ENCODE measurements around the gene NTM.

NTM gene

DNA sequence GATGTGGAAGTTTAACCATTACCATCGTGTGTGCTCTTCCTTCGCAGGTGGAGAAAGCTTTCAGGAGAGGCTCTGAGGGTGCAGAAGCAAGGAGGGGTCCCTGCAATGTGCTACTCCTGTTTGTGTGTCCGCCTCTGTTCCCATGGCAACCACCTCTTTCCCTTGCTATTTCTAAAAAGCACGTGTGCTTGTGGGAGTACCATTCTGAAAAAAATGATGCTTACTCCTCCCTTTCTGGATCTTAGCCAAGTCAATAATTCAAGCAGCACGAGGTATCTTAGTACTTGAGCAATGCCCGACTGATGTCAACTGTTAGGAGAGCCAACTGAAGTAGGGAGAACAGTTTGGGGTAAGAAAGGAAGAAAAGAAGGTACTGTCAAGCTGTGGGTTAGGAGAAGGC is 628.7 kb downstream of the NTM start:
- DNase-seq (ENCODE audit: low read depth in 2 of 2), result no peak

- no peak for DNase-seq (ENCODE audit: low read depth in 2 of 2)
Measured at GRCh38 chr11:131999955-132000354, 629.5 kb downstream of the NTM start.

DNA sequence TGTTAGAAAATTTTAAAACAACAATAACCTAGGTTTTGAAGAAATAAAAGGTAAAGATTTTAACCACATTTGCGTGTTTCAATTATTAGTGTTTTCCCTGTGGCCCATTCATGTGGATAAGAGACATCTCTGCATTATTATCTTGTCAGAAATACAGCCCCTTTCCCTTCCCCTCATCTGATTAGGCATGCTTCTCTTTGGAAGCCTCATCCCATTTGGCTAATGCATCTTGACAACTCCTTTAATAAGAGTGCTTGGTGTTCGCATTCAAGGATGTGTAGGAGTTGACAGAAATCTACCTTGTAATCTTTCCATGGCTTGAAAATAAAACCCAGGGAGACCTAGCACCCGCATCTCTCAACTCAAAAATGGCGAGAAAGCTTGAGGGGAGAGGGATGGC is 635.5 kb downstream of the NTM start:
- DNase-seq (ENCODE audit: low read depth in 2 of 2), result no peak

DNA sequence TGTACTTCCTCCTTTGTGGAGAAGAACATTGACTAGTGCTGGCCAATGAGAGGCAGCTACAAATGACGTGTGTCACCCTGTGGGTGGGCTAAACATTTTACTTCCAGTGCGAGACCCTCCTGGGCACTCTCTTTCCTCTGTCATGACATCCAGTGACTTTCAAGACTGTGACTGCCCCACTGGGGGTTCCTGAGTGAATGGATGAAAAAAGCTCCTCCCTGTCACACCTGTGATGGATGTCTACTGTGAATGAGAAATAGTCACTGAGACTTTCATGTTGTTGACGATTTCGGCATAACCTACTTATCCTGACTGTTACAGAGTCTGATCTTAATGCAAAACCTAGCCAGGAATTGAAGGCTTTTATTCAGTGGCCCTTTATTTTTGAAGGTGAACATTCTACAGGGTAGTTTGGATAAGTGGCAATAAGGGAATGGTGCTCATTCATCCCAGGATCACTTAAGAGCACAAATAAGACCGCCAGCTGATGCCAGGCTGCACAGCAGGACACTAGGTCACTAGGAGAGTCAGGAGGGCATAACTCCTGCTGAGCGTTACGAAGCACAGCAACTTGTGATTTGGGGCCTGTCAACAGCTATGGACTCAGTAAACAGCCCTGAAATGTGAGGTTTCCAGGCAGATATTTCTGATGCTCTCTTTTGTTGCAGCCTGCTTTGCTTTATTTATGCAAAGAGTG is 636.6 kb downstream of the NTM start:
- DNase-seq (ENCODE audit: low read depth in 2 of 2), result no peak

DNA sequence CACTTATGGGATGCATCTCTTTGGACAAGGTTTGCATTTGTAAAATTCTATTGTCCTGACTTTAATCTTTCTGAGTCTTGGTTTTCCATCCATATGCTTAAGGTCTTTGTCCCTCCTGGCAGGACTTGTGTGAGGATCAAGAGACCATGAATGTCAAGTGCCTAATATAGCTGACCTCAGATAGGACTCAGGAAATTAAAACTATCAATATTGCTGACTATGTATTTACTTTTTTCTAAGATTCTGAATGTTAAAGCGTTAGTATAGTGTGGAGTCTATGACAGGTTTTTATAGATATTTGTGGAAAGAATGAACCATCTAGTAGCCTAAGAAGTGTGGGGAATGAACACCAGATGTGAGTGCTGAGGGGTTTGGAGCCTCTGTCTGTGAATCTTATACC is 637.8 kb downstream of the NTM start:
- DNase-seq (ENCODE audit: low read depth in 2 of 2), result no peak

- DNase-seq (ENCODE audit: low read depth in 2 of 2), result no peak
Measured at GRCh38 chr11:132008872-132009271, 638.5 kb downstream of the NTM start.

DNA sequence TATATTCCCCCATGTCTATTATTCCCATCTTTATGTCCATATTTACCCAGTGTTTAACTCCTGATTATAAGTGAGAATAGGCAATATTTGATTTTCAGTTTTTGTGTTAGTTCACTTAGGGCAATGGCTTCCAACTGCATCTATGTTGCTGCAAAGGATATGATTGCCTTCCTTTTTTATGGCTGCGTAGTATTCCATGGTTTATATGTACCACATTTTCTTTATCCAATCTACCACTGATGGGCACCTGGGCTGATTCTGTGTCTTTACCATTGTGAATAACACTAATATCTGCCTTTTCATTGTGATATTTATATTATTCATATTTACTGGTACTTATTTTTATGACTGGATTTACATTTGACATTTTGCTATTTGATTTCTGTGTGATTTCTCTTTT is 649.6 kb downstream of the NTM start:
- no peak for DNase-seq (ENCODE audit: low read depth in 2 of 2)

- no peak for DNase-seq (ENCODE audit: low read depth in 2 of 2)
Measured at GRCh38 chr11:132022285-132022684, 651.9 kb downstream of the NTM start.

GRCh38 chr11:132022733-132023478 is 652.5 kb downstream of the NTM start:
- DNase-seq (ENCODE audit: low read depth in 2 of 2), result no peak

DNA sequence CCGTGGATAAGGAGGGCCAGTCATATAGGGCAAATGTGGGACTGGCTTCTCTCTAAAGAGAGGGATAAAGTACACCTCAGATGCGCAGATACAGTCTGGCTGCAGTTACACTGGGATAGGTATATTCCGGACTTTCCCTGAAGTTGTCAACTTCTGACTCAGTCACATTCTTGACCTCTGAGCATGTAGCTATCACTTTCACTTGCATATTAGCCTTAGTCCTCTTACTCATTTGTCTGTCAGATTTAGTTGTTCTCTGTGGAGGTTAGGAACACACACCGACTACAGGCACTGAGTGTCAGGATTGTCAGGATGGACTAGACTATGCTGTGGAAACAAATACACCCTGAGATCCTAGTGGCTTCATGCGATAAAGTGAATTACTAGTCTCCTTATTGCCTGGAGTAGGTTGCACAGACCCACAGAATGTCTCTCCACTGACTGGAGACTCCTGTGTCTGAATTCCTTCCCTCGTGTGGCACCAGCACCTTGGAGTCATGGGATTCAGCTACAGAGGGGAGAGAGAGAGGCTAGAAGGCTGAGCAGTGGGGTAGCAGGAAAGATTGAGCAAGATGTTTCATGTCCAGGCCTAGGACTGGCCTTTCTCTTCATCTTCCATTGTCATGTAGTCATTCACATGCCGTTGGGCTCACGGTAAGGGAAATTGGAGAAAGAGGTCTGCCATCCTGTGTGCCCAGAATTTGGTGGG is 654.3 kb downstream of the NTM start:
- DNase-seq (ENCODE audit: low read depth in 2 of 2), result no peak

DNA sequence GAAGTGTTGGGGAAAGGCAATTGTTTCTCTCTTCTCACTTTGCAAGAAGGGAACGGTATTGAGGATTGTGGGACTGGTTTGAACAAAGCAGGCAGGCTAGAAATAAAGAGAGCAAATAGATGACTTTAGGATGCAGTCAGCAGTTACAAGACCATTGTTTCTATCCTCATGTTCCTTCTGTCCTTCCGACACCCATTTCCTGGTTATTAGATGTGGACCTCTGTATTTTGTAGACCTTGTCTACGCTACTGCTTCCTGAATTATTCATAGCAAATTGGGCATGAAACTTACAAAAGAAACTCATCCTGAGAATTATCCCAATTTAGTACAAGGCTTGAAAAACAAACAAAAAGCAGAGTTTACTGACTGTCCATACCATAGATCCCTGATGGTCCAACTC is 656.3 kb downstream of the NTM start:
- no peak for DNase-seq (ENCODE audit: low read depth in 2 of 2)

DNA sequence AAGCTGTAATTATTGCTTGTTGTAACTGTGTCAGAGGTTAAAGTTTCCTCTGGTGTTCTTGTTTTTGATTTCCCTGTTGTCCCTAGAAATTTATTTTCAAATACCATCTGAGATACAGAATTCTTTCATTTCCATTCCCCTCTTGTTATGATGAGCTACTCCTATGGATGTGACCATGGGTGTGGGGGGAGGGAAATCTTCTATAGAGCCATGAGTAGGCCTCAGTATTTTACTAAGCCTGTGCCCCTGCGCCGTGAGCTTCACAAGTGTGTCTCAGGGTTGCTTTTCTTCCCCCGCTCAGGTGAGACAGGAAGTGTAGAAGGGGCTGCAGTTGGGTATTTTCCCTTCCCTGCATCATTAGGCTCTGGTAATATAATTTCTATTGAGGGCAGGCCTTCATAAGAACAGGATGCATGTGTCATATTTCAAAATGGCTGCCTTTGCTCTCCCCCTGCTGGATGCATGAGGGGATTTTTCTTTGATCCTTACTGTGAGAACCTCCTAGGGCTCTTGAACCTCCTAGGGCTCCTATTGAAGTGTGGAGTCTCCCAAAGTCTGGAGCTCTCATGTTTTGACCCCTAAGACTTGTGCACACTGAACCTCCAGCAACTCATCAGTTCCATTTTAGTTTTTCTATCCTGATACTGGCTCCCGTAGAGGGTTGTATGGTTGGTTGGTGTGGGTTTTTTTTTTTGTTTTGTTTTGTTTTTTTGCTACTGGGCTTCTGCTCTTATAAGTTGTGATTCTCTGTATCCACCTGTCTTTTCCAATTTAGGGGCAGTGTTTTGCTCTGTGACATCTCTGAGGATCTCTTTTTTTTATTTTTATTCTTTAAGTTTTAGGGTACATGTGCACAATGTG is 658.2 kb downstream of the NTM start:
- DNase-seq (ENCODE audit: low read depth in 2 of 2), result no peak

DNA sequence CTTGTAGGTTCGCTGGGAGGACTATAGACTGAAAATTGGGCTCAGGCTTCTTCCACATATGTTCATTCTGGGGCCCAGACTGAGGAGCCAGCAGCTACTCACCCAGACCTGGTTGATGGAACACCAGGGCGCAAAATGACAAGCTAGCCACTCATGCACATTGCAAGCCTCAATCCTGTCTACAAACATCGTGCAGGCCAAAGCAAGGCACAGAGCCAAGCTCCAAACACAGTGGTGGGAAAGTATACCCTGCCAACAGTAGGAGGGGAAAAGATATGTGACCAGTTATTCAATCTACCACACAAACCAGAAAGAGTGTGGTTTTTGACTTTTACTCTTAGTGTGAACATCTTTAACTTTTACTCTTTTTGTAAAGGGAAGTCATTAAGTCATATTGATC is 660.5 kb downstream of the NTM start:
- DNase-seq (ENCODE audit: low read depth in 2 of 2), result no peak

DNA sequence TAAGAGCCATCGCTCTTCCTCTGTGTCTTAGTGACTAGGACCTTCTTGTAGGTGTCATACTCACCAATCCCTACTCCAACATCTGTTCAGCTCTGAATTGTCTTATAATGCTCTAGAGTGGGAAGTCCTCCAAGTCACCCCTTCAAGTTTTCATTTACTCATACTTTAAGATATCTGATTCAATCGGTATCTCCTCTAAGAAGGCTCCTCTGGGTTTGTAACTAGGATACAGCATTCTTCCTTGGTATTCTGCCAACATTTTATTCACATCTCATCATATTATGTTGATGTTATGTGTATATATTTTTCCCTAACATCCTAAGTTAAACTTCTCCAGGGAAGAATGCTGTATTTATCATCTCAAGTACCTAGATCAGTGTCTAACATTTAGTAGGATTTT is 662.1 kb downstream of the NTM start:
- no peak for DNase-seq (ENCODE audit: low read depth in 2 of 2)

GRCh38 chr11:132033051-132033450 is 662.6 kb downstream of the NTM start:
- no peak for DNase-seq (ENCODE audit: low read depth in 2 of 2)

DNA sequence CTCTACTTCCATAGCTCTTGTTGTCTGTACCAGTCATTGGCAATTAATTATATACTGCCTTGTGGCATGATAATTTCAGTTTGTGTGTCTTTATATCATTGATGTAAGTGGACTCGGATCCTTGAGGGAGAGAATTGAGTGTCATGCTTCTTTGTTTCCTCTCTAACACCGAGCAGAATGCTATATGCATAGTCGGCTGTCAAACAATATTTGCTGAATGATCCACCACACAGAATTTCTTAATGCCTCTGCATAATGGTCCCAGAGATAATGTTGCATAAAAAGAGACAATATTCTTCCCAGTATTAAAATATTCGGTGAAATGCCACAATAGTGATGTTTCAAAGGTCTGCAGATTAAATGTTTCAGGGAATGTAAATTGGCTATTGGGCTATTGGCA is 664.8 kb downstream of the NTM start:
- no peak for DNase-seq (ENCODE audit: low read depth in 2 of 2)

DNA sequence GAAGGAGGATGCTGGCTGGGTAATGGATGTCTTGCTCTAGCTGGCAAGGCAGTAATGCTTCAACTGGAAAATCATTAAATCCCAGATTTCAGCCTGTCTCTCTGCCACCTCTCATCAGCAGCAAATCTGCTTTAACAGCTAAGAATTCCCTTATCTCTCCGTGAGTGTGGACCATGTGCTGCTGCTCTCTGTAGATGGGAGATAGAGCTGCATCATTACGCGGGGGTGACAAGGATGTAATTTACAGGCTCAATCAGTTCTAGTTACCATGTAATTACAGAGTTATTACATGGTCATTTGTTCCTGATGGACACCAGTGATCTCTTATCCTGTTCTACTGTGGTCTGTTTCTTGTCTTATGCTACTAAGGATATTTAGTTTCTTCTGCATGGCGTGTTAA is 665.4 kb downstream of the NTM start:
- no peak for DNase-seq (ENCODE audit: low read depth in 2 of 2)

DNA sequence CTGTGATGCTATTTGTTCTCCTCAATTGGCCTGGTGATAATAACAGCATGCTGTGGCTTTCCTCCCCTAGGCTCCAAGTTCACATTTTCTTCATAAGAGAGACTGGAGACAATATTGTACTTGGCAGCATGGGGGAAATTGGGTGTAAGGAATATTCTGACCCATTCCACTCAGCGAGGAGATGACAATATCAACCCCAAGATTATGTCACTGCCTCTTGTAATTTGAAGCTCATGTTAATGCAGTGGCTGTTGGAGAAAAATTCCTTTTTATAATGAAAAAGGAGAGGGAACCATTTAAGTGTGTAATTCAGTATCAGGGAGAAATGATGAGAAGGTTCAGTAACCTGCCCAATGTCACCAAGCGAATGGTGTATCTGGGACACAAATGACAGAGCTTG is 665.8 kb downstream of the NTM start:
- DNase-seq (ENCODE audit: low read depth in 2 of 2), result no peak

- DNase-seq (ENCODE audit: low read depth in 2 of 2), result no peak
Measured at GRCh38 chr11:132036746-132037466, 666.5 kb downstream of the NTM start.

GRCh38 chr11:132037467-132037862 is 667.0 kb downstream of the NTM start:
- no peak for DNase-seq (ENCODE audit: low read depth in 2 of 2)

DNA sequence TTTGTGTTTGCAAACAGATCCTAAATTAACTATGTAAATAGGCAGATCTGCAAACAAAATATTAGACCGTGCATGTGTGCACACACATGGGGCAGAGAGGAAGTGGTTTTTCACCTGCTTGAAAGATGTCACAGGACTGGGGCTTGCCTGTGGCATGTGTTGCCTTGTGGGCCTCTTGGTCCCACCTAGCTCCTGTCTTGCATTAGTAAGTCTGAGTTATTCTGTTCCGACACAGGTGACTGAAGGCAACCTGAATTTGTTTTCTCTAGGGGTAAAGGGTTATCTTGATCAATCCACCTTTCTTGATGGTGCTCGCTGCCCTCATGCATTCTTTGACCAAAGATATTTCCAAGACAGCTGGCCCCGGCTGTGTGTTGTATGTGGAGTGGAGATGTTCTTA is 667.5 kb downstream of the NTM start:
- DNase-seq (ENCODE audit: low read depth in 2 of 2), result no peak

All from stimulated activated CD8-positive, alpha-beta memory T cell treated with anti-CD3 and anti-CD28 coated beads, Interleukin-2, amount 100 ng/mL, for 1 hour (primary cell).